CD4-positive, alpha-beta T cell treated with Interleukin-21 for 1 hour (primary cell): Measurements from ENCODE around the gene ABCB7.
"Not testable (repeated sequence)": the region's sequence is repeated elsewhere in the genome, so short reads cannot be mapped to it uniquely, and the experiment has no call there.

Source experiments
- DNase-seq: peaks from one replicate; pipeline ENCODE4 v3.0.0-alpha.2; 2020

Gene ABCB7

DNA sequence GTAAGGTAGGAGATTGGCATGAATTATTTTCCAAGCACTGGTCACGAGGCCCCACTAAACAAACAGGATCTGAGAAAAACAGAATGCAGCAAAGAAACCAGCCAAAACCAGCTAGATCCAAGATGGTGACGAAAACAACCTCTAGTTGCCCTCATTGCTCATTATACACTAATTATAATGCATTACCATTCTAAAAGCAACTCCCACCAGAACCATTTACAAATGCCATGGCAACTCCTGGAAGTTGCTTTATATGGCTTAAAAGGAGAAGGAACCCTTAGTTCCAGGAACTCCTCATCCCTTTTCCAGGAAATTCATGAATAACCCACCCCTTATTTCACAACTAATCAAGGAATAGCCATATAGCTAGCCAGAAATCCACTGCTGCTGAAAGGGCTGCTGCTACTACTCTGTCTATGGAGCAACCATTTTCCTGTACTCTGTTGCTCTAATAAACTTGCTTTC is 69.3 kb downstream of the ABCB7 start:
- DNase-seq: no peak

DNA sequence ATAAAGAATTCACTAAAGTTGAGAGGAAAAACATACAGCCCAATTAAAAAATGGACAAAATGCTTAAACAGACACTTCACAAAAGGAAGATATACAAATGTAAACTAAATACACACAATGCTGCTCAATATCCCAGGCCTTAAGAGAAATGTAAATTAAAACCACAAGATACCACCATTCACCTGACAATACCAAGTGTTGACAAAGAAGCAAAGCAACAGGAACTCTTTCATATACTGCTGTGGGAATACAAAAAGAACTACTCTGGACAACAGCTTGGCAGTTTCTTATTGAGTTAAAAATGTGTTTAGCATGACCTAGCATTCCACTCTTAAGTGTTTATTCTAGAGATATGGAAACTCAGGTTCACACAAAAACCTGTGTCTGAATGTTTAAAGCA is 71.3 kb downstream of the ABCB7 start:
- DNase-seq: no peak

DNA sequence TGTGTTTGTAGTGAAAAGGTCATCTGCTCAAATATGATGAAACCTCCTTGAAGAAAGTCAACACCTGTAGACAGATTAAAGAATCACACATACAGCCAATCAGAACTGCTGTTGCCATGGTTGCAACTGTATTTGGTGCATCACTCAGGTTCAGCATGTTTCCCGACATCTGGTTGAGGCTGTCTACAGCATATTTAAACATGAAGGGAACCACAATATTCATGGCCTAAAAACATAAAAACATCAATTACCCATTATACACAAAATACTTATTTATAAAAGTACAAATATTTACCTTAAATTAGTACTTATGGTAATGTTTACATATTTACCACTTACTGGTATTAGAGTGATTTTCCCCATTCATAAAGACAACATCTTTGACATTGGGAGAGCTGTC is 79.7 kb downstream of the ABCB7 start:
- no peak for DNase-seq

DNA sequence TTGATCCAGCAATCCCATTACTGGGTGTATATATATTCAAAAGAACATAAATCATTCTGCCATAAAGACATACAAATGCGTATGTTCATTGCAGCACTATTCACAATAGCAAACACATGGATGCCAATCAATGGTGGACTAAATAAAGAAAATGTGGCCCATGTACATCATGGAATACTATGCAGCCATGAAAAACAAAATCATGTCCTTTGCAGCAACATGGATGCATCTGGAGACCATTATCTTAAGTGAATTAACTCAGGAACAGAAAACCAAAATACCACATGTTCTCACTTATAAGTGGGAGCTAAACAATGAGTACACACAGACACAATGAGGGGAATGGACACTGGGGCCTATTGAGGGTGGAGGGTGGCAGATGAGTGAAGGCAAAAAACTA is 81.6 kb downstream of the ABCB7 start:
- DNase-seq: no peak

DNA sequence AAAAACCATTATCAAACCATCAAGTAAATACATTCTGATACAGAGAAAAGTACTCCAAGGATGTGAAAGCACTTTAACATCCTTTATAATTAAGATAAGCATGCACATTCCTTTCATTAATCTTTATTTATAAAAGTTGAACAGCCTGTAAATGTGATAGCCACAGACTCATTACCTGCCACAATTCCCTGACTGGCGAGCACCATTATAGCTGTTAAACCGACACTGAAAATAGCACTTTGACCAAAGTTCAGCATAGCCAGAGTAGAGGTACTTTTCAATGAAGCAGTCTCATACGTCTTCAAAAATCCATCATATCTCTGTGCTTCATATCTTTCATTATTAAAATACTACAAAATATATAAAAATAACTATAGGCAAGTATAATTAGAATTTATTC is 84.7 kb downstream of the ABCB7 start:
- no peak for DNase-seq

DNA sequence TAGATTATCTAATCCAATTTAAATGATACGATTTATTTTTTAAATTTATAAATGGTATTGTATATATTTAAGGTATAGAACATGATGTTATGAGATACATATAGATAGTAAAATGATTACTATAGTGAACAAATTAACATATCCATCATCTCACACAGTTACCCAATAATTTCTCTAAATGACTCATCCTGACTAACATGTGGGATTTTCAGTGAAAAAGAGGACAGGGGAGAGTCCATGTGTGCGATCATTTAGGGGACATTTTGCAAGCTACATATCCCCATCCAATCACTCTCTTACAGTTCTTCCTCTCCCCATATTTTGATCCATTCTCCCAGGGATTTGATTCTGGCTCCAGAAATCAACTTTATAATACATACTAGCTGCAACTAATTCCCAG is 88.2 kb downstream of the ABCB7 start:
- no peak for DNase-seq

DNA sequence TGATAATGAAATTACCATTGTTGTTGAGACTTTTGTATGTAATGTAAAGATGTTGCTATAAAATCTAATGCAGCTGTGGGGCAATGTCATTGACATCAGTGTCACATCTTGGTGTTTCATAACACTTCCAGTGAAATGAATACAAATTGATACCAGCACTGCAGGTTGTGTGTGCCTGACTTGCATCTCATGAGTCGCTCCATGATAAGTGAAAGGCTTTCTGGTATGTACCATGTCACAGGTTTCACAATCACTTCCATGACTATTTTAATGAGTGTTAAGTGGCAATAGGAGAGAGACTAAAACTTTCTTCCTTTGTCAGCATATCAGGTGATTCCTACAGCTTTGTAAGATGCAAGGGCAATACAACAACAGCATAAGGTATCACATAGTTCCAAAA is 94.4 kb downstream of the ABCB7 start:
- no peak for DNase-seq

DNA sequence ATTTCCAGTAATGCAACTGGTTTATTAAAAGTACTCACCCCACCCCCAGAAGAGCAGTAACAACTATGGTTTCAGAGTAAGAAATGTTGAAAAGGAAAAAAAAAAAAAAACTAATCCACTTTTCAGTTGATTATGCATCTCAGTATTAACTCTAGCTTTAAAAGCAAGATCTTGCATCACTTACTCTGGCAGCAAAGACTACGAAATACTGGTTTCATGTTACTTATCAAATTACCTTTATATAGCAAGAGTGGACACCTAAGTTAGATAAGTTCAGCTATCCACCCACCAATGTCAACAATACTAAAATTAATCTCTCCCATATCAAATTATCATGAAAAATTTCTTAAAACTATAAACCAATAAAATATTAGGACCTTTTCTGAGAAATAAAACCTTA is 105.0 kb downstream of the ABCB7 start:
- no peak for DNase-seq

DNA sequence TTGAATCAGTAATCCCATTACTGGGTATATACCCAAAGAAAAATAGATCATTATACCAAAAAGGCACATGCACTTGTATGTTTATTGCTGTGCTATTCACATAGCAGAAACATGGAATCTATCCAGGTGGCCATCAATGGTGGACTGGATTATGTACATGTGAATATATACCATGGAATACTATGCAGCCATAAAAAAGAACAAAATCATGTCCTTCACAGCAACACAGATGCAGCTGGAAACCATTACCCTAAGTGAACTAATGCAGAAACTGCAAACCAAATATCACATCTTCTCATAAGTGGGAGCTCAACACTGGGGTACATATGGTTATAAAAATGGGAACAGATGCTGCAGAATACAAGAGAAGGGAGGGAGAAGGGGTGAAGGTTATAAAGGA is 110.7 kb downstream of the ABCB7 start:
- no peak for DNase-seq

DNA sequence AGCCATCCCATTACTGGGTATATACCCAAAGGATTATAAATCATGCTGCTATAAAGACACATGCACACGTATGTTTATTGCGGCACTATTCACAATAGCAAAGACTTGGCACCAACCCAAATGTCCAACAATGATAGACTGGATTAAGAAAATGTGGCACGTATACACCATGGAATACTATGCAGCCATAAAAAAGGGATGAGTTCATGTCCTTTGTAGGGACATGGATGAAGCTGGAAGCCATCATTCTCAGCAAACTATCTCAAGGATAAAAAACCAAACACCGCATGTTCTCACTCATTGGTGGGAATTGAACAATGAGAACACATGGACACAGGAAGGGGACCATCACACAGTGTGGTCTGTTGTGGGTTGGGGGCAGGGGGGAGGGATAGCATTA is 111.9 kb downstream of the ABCB7 start:
- DNase-seq: not testable (repeated sequence)

DNA sequence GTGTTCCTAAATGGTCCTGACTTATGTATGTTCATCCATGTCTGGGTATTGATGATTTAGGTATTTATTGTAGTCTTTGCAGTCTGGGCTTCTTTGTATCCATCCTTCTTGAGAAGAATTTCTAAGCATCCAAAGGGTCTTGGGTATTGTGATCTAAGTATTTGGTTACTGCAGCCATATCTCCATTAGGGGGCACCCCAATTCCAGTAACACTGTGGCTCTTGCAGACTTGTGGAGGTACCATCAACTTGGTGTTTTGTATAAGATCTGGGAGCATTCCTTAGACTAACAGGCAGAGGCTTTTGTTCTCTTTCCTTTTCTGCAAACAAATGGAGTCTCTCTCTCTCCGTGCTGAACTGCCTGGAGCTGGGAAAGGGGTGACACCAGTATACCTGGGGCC is 117.2 kb downstream of the ABCB7 start:
- DNase-seq: peak; percentile 1
